HG03039 (cell line): ENCODE results near the gene CIBAR2.
"Not testable (repeated sequence)": the region's sequence is repeated elsewhere in the genome, so short reads cannot be mapped to it uniquely, and the experiment has no call there.

Experiments
- ATAC-seq: cut with Tn5 transposase; IDR thresholded peaks from one replicate; pipeline ENCODE4 v1.9.1; 2021; ENCODE audit warnings: mild to moderate bottlenecking, moderate library complexity; ENCODE audit not compliant: unreplicated experiment

CIBAR2 gene

GRCh38 chr16:85064186-85064585 lies 48.1 kb downstream of the CIBAR2 start:
- ATAC-seq = no peak

- ATAC-seq = no peak
Observed at GRCh38 chr16:85062845-85063244, 49.4 kb downstream of the CIBAR2 start.

GRCh38 chr16:85062323-85062722 lies 49.9 kb downstream of the CIBAR2 start:
- ATAC-seq = no peak

GRCh38 chr16:85061566-85061965 lies 50.7 kb downstream of the CIBAR2 start:
- ATAC-seq = no peak

- ATAC-seq = no peak
Observed at GRCh38 chr16:85058909-85059308, 53.4 kb downstream of the CIBAR2 start.

- no peak for ATAC-seq
Observed at GRCh38 chr16:85057948-85058347, 54.3 kb downstream of the CIBAR2 start.

GRCh38 chr16:85057212-85057889 lies 54.9 kb downstream of the CIBAR2 start:
- ATAC-seq = no peak

- no peak for ATAC-seq
Observed at GRCh38 chr16:85056211-85056748, 56.0 kb downstream of the CIBAR2 start.

GRCh38 chr16:85055493-85056210 lies 56.6 kb downstream of the CIBAR2 start:
- no peak for ATAC-seq

- no peak for ATAC-seq
Observed at GRCh38 chr16:85054948-85055492, 57.3 kb downstream of the CIBAR2 start.

GRCh38 chr16:85054321-85054720 lies 58.0 kb downstream of the CIBAR2 start:
- ATAC-seq = not testable (repeated sequence)

GRCh38 chr16:85052536-85052935 lies 59.7 kb downstream of the CIBAR2 start:
- no peak for ATAC-seq

- no peak for ATAC-seq
Observed at GRCh38 chr16:85051683-85052082, 60.6 kb downstream of the CIBAR2 start.

GRCh38 chr16:85051067-85051581 lies 61.1 kb downstream of the CIBAR2 start:
- ATAC-seq = no peak

- no peak for ATAC-seq
Observed at GRCh38 chr16:85049706-85050305, 62.5 kb downstream of the CIBAR2 start.

GRCh38 chr16:85048921-85049562 lies 63.2 kb downstream of the CIBAR2 start:
- no peak for ATAC-seq
